Skeletal muscle satellite cell (primary cell): ENCODE results near the gene FLNC.

Experiments used
- H3K27me3 ChIP-seq: 2 replicates; pipeline ENCODE4 v1.7.0; 2013; ENCODE audit warnings: low read length; ENCODE audit not compliant: control insufficient read depth, insufficient read depth
- H3K36me3 ChIP-seq: 2 replicates; pipeline ENCODE4 v1.7.0; 2013; ENCODE audit warnings: mild to moderate bottlenecking, control low read depth, low read length; ENCODE audit not compliant: insufficient read depth
- H3K4me1 ChIP-seq: 2 replicates; pipeline ENCODE4 v1.7.0; 2013; ENCODE audit warnings: low read length; ENCODE audit not compliant: control insufficient read depth, insufficient read depth
- H3K4me2 ChIP-seq: 2 replicates; pipeline ENCODE4 v1.7.0; 2013; ENCODE audit warnings: mild to moderate bottlenecking, low read length
- H3K4me3 ChIP-seq: 2 replicates; pipeline ENCODE4 v1.7.0; 2013; ENCODE audit warnings: low read length
- H3K9ac ChIP-seq: 2 replicates; pipeline ENCODE4 v1.7.0; 2013; ENCODE audit warnings: mild to moderate bottlenecking, low read depth, low read length, moderate library complexity
- H3K9me3 ChIP-seq: replicated peaks from 2 replicates; pipeline ENCODE4 v1.7.0; 2013; ENCODE audit warnings: mild to moderate bottlenecking, control low read depth, low read length

Gene FLNC

DNA sequence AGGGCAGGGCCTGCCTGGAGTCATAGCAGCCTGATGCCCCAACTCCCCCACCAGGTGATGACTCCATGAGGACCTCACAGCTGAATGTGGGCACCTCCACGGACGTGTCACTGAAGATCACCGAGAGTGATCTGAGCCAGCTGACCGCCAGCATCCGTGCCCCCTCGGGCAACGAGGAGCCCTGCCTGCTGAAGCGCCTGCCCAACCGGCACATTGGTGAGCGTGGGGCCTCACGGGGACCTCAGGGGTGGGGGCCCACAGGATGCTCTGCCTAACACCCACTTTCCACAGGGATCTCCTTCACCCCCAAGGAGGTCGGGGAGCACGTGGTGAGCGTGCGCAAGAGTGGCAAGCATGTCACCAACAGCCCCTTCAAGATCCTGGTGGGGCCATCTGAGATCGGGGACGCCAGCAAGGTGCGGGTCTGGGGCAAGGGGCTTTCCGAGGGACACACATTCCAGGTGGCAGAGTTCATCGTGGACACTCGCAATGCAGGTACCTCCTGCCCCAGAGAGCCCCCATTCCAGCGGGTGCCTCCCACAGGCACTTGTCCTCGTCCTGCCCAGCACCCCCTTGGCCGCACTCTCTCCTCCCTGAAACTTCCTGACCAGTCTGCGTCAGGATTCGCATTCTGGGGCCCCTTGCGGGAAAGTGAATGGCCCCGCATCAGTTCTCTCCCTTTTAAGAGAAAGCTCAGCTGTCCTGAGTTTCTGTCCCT is 22.5 kb downstream of the FLNC start:
- H3K36me3 ChIP-seq = peaks cover 90% of the 10 kb centered on the region
- H3K4me3 ChIP-seq = no peak overlapping the region
- H3K9ac ChIP-seq = no peak overlapping the region
- no peaks in the 10 kb centered on the region for H3K4me1 ChIP-seq
- H3K27me3 ChIP-seq = no peaks in the 10 kb centered on the region
- no peak overlapping the region for H3K4me2 ChIP-seq
- no peaks in the 10 kb centered on the region for H3K9me3 ChIP-seq

DNA sequence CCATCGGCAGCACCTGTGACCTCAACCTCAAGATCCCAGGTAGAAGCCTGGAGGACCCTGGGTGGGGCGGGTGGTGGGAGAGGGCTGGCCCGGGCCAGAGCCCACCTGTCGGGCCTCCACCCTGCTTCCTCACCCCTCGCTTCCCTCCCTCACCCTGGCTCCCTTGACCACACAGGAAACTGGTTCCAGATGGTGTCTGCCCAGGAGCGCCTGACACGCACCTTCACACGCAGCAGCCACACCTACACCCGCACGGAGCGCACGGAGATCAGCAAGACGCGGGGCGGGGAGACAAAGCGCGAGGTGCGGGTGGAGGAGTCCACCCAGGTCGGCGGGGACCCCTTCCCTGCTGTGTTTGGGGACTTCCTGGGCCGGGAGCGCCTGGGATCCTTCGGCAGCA is 23.6 kb downstream of the FLNC start:
- H3K4me1 ChIP-seq = no peaks in the 10 kb centered on the region
- no peaks in the 10 kb centered on the region for H3K9me3 ChIP-seq
- H3K9ac ChIP-seq = no peak overlapping the region
- H3K4me3 ChIP-seq = no peak overlapping the region
- H3K27me3 ChIP-seq = no peaks in the 10 kb centered on the region
- no peak overlapping the region for H3K4me2 ChIP-seq
- H3K36me3 ChIP-seq = peaks cover 86% of the 10 kb centered on the region

DNA sequence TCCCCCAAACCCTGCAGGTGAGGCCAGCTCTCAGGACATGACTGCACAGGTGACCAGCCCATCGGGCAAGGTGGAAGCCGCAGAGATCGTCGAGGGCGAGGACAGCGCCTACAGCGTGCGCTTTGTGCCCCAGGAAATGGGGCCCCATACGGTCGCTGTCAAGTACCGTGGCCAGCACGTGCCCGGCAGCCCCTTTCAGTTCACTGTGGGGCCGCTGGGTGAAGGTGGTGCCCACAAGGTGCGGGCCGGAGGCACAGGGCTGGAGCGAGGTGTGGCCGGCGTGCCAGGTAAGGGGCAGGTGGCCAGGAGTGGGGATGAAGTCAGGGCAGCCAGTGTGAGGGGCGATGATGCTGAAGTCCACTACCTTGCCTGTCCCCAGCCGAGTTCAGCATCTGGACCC is 24.2 kb downstream of the FLNC start:
- Histone ChIP-seq H3K4me1 (no peaks in the 10 kb centered on the region), H3K4me3 (no peak overlapping the region), H3K9ac (no peak overlapping the region), H3K4me2 (no peak overlapping the region), H3K9me3 (no peaks in the 10 kb centered on the region), H3K36me3 (peaks cover 85% of the 10 kb centered on the region), H3K27me3 (no peaks in the 10 kb centered on the region)

DNA sequence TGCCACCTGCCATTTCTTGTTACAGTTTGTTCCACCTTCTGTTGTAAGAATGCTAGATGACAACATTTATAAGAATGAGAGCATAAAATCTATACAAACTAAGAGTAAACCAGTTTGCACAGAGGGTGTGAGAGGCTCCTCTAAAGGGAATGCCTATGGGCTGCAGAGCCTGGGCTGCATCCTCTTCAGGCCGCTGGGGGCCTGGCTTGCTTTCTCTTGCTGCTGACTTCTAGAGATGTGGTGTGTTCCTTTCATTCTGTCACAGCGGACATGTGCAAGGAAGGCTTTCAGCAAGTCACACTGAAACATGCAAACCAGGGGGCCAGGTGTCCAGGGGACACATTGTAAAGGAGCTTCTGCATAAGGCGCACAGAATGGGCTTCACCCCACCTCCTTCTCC is 25.4 kb downstream of the FLNC start:
- Histone ChIP-seq H3K9me3 (no peaks in the 10 kb centered on the region), H3K9ac (no peak overlapping the region), H3K36me3 (peaks cover 78% of the 10 kb centered on the region), H3K4me3 (no peak overlapping the region), H3K27me3 (no peaks in the 10 kb centered on the region), H3K4me1 (no peaks in the 10 kb centered on the region), H3K4me2 (no peak overlapping the region)

DNA sequence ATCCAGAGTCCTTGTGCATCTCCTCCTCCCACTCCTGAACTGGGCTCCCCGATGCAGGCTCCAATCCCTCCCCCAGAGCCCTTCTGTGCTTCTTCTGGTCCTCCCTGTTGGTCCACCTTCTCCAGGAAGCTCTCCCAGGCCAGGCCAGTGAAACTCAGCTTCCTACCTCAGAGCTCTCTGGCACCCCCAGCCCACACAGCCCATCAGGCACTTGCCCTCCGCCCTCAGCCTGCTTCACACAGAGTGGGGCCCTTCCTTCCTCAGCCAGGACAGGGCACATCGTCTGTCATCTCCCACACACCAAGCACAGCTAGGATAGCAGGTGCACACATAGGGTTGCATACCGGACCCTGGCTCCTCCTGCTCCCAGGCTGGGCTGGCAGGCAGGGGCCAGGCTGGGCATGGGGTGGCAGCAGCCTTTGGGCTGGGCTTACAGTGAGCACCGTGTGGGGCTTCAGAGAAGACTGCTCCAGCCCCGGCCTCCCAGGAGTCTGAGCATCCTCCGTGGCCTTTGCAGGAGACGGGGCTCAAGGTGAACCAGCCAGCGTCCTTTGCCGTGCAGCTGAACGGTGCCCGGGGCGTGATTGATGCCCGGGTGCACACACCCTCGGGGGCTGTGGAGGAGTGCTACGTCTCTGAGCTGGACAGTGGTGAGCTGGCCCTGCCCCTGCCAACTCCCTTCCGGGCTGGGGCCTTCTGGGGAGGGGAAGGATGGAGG is 26.0 kb downstream of the FLNC start:
- no peak overlapping the region for H3K4me3 ChIP-seq
- no peak overlapping the region for H3K9ac ChIP-seq
- no peaks in the 10 kb centered on the region for H3K27me3 ChIP-seq
- H3K9me3 ChIP-seq = no peaks in the 10 kb centered on the region
- H3K36me3 ChIP-seq = peaks cover 72% of the 10 kb centered on the region
- H3K4me2 ChIP-seq = no peak overlapping the region
- H3K4me1 ChIP-seq = no peaks in the 10 kb centered on the region

DNA sequence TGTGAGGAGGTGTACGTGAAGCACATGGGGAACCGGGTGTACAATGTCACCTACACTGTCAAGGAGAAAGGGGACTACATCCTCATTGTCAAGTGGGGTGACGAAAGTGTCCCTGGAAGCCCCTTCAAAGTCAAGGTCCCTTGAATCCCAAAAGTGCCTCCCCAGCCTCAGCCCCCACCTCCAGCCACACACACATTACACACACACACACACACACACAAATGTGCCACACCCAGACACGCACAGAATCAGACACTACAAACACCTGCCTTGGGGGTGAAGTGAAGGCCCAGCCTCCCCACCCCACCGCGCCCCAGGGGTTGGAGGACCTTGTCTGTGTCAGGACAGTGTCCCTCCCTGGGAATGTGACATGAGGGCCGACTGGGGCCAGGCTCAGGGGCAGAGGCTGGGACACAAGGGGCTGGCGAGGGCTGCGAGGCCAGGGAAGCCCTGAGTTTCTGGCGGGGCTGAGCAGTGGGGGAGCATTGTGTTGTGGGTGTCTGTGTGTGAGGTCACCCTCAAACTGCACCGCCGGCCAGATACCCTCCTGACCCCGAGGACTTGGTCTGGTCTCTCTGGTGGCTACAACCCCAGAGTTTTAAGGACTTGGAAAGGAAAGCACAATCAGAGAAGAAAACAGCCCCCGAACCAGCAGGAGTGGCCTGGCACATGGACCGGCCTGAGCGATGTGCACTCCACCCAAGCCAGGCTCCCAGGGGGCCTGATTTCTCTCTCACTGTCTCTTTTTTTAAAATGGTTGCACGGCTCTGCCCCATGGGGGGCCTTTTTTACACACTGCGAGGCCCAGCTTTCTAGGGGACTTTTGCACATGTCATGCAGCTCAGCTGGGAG is 28.4 kb downstream of the FLNC start:
- H3K36me3 ChIP-seq = peaks cover 49% of the 10 kb centered on the region
- H3K27me3 ChIP-seq = no peaks in the 10 kb centered on the region
- peaks cover under 1% of the 10 kb centered on the region for H3K4me1 ChIP-seq
- H3K9ac ChIP-seq = no peak overlapping the region
- H3K4me3 ChIP-seq = no peak overlapping the region
- H3K9me3 ChIP-seq = no peaks in the 10 kb centered on the region
- no peak overlapping the region for H3K4me2 ChIP-seq

DNA sequence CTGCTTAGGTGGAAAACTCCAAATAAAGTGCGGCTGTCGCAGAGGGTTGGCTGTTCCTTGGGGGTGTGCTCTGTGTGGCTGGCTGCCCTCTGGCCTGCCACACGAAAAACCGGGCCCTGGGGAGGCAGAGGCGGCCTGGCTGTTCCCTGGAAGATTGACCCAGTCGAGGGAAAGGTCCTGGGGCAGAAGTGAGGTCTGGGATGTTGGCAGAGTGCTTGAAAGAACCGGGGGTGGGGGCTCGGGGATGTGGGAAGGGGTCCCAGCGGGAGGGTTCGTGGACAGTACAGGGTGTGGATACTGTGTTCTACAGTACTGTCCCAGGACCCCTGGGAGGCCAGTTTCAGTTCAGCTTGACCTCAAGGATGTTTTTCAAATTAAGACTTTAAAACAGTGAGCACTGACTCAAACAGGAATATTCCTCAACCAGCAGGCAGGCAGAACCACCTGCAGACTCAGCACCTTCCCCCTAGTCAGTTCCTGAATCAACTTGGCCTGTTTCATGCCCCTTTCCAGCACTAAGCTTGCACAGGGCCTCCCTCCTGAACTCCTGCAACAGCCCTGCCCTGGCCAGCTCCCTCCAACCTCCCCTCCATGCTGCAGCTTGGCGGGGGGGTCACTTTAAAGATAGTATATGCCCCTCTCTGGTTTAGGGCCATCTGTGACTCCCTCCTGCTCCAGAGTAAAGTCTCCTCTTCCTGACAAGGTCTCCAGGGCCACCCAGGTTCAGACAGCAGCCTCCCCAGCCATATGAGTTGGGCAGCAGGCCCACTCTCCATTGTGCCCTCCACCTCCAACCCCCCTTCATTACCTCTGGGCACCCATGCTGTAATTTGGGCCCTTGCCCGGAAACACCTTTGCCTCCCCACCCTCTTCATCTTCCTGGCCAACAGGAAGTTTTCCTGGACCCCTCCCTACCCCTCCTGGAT is 29.3 kb downstream of the FLNC start:
- peaks cover 41% of the 10 kb centered on the region for H3K36me3 ChIP-seq
- H3K27me3 ChIP-seq = no peaks in the 10 kb centered on the region
- no peak overlapping the region for H3K9ac ChIP-seq

DNA sequence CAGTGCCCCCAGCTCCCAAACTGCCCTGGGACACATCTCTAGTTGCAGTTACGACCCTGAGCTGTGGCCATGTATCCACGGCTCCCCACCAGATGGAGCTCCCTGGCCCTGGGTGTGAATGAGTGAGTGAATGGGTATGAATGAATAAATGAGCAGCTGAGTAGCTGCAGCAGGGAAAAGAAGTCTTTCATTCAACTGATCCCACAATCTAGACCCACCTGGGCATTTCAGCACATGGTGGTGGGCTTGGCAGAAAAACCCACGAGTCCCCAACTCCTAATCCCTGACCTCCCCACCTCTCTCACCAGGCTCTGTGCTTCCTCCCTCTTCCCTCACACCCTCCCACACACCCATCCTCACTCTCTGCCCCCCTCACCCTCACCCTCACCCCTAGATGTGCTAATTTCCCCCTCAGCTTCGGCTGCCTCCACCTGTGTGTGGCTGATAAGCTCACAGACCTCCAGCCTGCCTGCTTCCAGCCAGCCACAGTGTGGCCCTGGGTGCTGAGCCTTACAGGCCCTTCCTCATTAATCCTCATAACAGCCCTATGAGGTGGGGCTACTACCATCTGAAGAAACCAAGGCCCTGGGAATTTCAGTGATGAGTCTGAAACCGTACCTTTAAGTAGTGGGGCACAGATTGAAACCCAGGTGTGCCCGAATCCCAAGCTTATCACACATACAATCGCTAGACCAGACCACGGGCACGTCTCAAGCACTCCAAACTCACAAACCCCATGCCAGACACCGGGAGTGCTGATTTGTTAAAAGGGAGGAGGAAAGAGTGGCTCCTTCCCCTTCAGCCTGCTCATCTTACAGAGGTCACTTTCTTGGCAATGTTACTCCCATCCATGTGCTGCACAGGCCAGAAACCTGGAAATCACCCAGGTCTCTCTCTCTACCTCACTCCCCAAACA is 30.2 kb downstream of the FLNC start:
- H3K27me3 ChIP-seq = no peaks in the 10 kb centered on the region
- peaks cover 40% of the 10 kb centered on the region for H3K36me3 ChIP-seq
- H3K4me2 ChIP-seq = no peak overlapping the region
- H3K9ac ChIP-seq = no peak overlapping the region
- H3K9me3 ChIP-seq = no peaks in the 10 kb centered on the region
- H3K4me3 ChIP-seq = no peak overlapping the region
- peaks cover 5% of the 10 kb centered on the region for H3K4me1 ChIP-seq

More for the DNA sequence above, 29.3 kb downstream of the FLNC start:
- Histone ChIP-seq H3K4me2 (no peak overlapping the region), H3K4me1 (peaks cover 5% of the 10 kb centered on the region), H3K4me3 (no peak overlapping the region), H3K9me3 (no peaks in the 10 kb centered on the region)

DNA sequence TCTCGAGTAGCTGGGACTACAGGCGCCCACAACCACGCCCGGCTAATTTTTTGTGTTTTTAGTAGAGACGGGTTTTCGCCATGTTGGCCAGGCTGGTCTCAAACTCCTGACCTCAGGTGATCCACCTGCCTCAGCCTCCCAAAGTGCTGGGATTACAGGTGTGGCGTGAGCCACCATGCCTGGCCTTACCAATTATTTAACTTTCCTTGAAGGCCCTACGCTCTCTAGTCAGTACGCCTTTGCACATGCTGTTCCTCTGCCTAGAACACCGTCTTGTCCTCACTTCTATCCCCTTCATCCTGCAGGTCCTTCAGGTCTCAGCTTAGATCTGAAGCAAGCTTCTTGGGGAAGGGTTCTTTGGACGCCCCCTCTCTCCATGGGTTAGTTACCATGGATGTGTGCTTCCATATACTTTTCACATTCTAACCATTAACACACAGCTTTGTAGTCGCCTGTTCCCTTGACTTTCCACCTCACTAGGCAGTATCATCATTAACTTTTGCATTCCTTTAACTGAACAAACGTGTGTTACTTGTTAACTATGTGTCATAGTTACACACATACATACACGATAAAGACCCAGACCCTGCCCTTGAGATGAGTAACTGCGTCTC is 31.9 kb downstream of the FLNC start:
- H3K9ac ChIP-seq = peak overlapping the region; percentile 4
- peaks cover 39% of the 10 kb centered on the region for H3K36me3 ChIP-seq
- peak overlapping the region; percentile 89 for H3K4me2 ChIP-seq
- H3K9me3 ChIP-seq = no peaks in the 10 kb centered on the region
- H3K4me1 ChIP-seq = peaks cover 5% of the 10 kb centered on the region
- H3K27me3 ChIP-seq = no peaks in the 10 kb centered on the region
- peak overlapping the region; percentile 83 for H3K4me3 ChIP-seq
